ENCODE data around the gene IFI44.

Gene IFI44

DNA sequence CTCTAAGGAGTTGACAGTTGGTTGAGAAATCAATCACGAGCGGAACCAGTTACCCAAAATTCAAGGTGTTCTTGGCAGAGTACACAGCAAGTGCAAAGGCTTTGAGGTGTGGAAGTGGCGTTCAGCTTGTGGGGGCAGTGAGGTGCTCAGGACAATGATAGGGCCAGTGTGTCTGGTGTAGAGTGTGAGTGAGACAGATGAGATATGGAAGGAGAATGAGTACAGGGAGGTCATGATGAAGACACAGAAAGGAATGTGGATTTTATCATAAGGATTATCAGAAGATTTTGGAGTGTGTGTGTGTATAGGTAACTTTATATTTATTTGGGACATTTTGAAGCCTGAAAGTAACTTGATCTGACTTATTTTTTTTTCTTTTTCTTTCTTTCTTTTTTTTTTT lies 40.9 kb downstream of the IFI44 start:
- in situ Hi-C loops (cut with MboI; ENCODE audit: low pct_unique_long_range_greater_than_20kb, low sequenced_read_pairs), result no loop called here
- no peak for DNase-seq

- no peak for DNase-seq
- in situ Hi-C loops (cut with MboI; ENCODE audit: low pct_unique_long_range_greater_than_20kb, low sequenced_read_pairs), result no loop called here
These were observed 42.5 kb downstream of the IFI44 start for GRCh38 chr1:78691995-78692747.

DNA sequence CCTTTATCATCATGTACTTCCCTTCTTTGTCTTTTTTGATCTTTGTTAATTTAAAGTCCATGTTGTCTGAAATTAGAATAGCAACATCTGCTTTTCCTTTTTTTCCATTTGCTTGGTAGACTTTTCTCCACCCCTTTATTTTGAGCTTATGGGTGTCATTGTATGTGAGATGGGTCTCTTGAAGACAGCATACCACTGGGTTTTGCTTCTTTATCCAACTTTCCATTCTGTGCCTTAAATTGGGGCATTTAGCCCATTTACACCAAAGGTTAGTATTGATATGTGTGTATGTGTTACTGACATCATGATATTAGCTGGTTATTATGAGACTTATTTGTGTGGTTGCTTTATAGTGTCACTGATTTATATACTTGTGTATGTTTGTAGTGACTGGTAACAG lies 50.2 kb downstream of the IFI44 start:
- DNase-seq, result no peak
- in situ Hi-C loops (cut with MboI; ENCODE audit: low pct_unique_long_range_greater_than_20kb, low sequenced_read_pairs), result no loop called here

DNA sequence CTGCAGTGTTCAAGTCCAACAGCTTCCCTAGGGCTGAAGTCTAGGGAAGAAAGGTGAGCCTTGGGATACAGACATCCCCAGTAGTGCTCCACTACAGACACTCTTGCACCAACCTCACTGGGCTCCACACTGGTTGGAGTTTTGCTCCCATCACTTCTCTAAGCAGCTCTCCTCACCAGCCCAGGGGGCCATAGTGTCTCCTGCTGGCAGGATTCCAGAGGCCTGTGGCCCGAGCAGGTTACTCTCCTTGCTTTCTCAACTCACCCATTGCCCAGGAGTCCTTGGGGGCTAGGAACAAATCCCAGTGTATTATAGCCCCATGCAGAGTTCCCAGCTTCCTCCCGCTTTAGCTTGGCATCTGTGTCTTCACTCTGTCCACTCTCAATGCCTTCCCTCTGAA lies 52.8 kb downstream of the IFI44 start:
- in situ Hi-C loops (cut with MboI; ENCODE audit: low pct_unique_long_range_greater_than_20kb, low sequenced_read_pairs), result no loop called here
- DNase-seq, result no peak

GRCh38 chr1:78703806-78704205 lies 54.2 kb downstream of the IFI44 start:
- no peak for DNase-seq
- in situ Hi-C loops (cut with MboI; ENCODE audit: low pct_unique_long_range_greater_than_20kb, low sequenced_read_pairs), result no loop called here

GRCh38 chr1:78712467-78713051 lies 62.9 kb downstream of the IFI44 start:
- DNase-seq, result no peak
- in situ Hi-C loops (cut with MboI; ENCODE audit: low pct_unique_long_range_greater_than_20kb, low sequenced_read_pairs), result no loop called here

DNA sequence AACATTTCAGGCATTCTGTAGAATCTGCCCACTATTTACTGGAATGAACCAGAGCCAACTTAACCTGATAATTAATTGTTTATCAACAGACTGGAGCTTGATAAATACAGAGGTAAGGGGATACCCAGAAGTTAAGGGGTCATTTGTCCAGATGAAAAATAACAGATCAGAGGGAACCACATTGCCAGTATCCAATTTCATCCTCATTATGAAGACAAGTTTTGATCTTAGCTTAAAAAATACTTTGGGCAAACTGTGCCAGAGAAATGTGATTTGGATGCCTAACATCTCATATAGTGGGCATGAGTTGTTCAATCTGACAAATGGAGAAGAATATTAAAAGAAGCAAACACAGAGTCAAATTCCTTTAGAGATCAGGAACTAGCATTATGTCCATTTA lies 63.7 kb downstream of the IFI44 start:
- in situ Hi-C loops (cut with MboI; ENCODE audit: low pct_unique_long_range_greater_than_20kb, low sequenced_read_pairs), result no loop called here
- DNase-seq, result no peak
